A549 (cell line): Measurements from ENCODE around the gene VOPP1. TPM values are rescaled to one million over a fixed set of nuclear protein-coding genes. Genes with fewer than 3 reads are reported as not detected.

Experiments used
- ATAC-seq, 2 experiments: fragments of 200-7000 bp in 1 of 2; fragments of >200 bp in 1 of 2; cut with Nextera tagmentation in 1 of 2; cut with Tn5 transposase in 1 of 2; 3 replicates each; pipeline versions ENCODE4 v1.8.0 to v1.9.1; 2018 to 2020; ENCODE audit warnings: mild to moderate bottlenecking in 1 of 2, moderate library complexity in 1 of 2
- CTCF ChIA-PET: fragments of 300-600 bp; sonication (Branson Sonifier 250); formaldehyde crosslinking; extraction: SDS; loops from one replicate; lab custom pipeline; 2021; ENCODE audit warnings: antibody characterized with exemption, inconsistent platforms; lab: Yijun Ruan, JAX
- POLR2A ChIA-PET: fragments of 350-600 bp; formaldehyde crosslinking; extraction: SDS; loops from one replicate; lab custom pipeline; 2021; ENCODE audit warnings: antibody characterized with exemption, inconsistent platforms; lab: Yijun Ruan, JAX
- DNase-seq, 2 experiments: peaks; one replicate each; pipeline versions ENCODE4 v3.0.0 to v3.0.0-alpha.2; 2011 to 2016; ENCODE audit warnings: low read depth in 1 of 2, low spot score in 1 of 2
- FAIRE-seq: peaks from 2 replicates; lab custom pipeline; 2011; peaks lifted over from hg19 to GRCh38; lab: Jason Lieb, UNC
- H3K27ac ChIP-seq, 2 experiments: fragments of >200 bp; sonication (Bioruptor Twin); formaldehyde crosslinking; 3 replicates each; pipeline ENCODE4 v1.5.1; 2016 to 2017
- H3K4me1 ChIP-seq: fragments of >200 bp; sonication (Bioruptor Twin); formaldehyde crosslinking; 3 replicates; pipeline ENCODE4 v1.6.1; 2016
- H3K4me2 ChIP-seq: fragments of >200 bp; sonication (Bioruptor Twin); formaldehyde crosslinking; 3 replicates; pipeline ENCODE4 v1.6.1; 2016
- H3K4me3 ChIP-seq: fragments of >200 bp; sonication (Bioruptor Twin); formaldehyde crosslinking; 3 replicates; pipeline ENCODE4 v1.5.1; 2016
- H3K9me3 ChIP-seq: fragments of >200 bp; sonication (Bioruptor Twin); formaldehyde crosslinking; 3 replicates; pipeline ENCODE4 v1.6.1; 2016
- BHLHE40 ChIP-seq: IDR thresholded peaks from 2 replicates; pipeline ENCODE4 v1.6.1; 2012; ENCODE audit warnings: low read depth, low read length, inconsistent platforms
- CBX2 ChIP-seq: fragments of 200-600 bp; sonication (generic); IDR thresholded peaks from 2 replicates; pipeline ENCODE4 v1.6.1; 2016; ENCODE audit warnings: low read depth, mild to moderate bottlenecking, borderline replicate concordance
- CBX8 ChIP-seq: fragments of 200-600 bp; sonication (generic); IDR thresholded peaks from 2 replicates; pipeline ENCODE4 v1.6.1; 2016
- CHD2 ChIP-seq: fragments of 150-350 bp; IDR thresholded peaks from 2 replicates; pipeline ENCODE4 v1.6.1; 2014; ENCODE audit warnings: low read length; ENCODE audit not compliant: partially characterized antibody
- CHD4 ChIP-seq: fragments of 200-600 bp; sonication (generic); IDR thresholded peaks from 2 replicates; pipeline ENCODE4 v1.6.1; 2016; ENCODE audit warnings: antibody characterized with exemption, mild to moderate bottlenecking, borderline replicate concordance
- EP300 ChIP-seq, 2 experiments: fragments of >200 bp; sonication (Bioruptor Twin); formaldehyde crosslinking; IDR thresholded peaks; 2 replicates in 1 of 2; 3 replicates in 1 of 2; pipeline ENCODE4 v1.6.1; 2016 to 2017
- ESRRA ChIP-seq: fragments of 150-350 bp; IDR thresholded peaks from 2 replicates; pipeline ENCODE4 v1.6.1; 2014; ENCODE audit warnings: mild to moderate bottlenecking, low read length, borderline replicate concordance
- FOSB ChIP-seq: fragments of 250-450 bp; sonication (Bioruptor Pico); IDR thresholded peaks from 2 replicates; pipeline ENCODE4 v1.5.0; 2020; ENCODE audit warnings: mild to moderate bottlenecking, moderate library complexity
- GATA3 ChIP-seq: IDR thresholded peaks from 2 replicates; pipeline ENCODE4 v1.6.1; 2012; ENCODE audit warnings: borderline replicate concordance
- HDAC2 ChIP-seq: fragments of 200-600 bp; sonication (generic); IDR thresholded peaks from 2 replicates; pipeline ENCODE4 v1.6.1; 2016
- HES2 ChIP-seq: fragments of >200 bp; sonication (Bioruptor Twin); formaldehyde crosslinking; IDR thresholded peaks from 2 replicates; pipeline ENCODE4 v1.6.1; 2016
- HOXA7 ChIP-seq: fragments of 250-450 bp; sonication (Bioruptor Pico); IDR thresholded peaks from 2 replicates; pipeline ENCODE4 v1.5.0; 2020; ENCODE audit warnings: mild to moderate bottlenecking, moderate library complexity
- HOXB13 ChIP-seq: fragments of 250-450 bp; sonication (Bioruptor Pico); IDR thresholded peaks from 2 replicates; pipeline ENCODE4 v1.5.0; 2020; ENCODE audit warnings: low read depth, mild to moderate bottlenecking, moderate library complexity
- HOXB5 ChIP-seq: fragments of 250-450 bp; sonication (Bioruptor Pico); IDR thresholded peaks from 2 replicates; pipeline ENCODE4 v1.5.0; 2020; ENCODE audit warnings: mild to moderate bottlenecking, moderate library complexity
- JUN ChIP-seq, 2 experiments: fragments of >200 bp; sonication (Bioruptor Twin); formaldehyde crosslinking; IDR thresholded peaks; 2 replicates in 1 of 2; 3 replicates in 1 of 2; pipeline ENCODE4 v1.6.1; 2016 to 2017
- KDM5A ChIP-seq: fragments of 200-600 bp; sonication (generic); IDR thresholded peaks from 2 replicates; pipeline ENCODE4 v1.6.1; 2016; ENCODE audit warnings: antibody characterized with exemption, mild to moderate bottlenecking
- MYC ChIP-seq: IDR thresholded peaks from 2 replicates; pipeline ENCODE4 v1.6.1; 2012; ENCODE audit warnings: mild to moderate bottlenecking, inconsistent platforms, low read length, improper control_type of control experiment, borderline replicate concordance
- NR3C1 ChIP-seq: fragments of >200 bp; sonication (Bioruptor Twin); formaldehyde crosslinking; IDR thresholded peaks from 3 replicates; pipeline ENCODE4 v1.6.1; 2017
- PHF8 ChIP-seq: fragments of 200-600 bp; sonication (generic); IDR thresholded peaks from 2 replicates; pipeline ENCODE4 v1.6.1; 2016; ENCODE audit warnings: low read depth, mild to moderate bottlenecking, antibody characterized with exemption, moderate library complexity, borderline replicate concordance
- RAD21 ChIP-seq, 2 experiments: fragments of >200 bp in 1 of 2; sonication (Bioruptor Twin) in 1 of 2; formaldehyde crosslinking in 1 of 2; IDR thresholded peaks in 1 of 2; conservative IDR thresholded peaks in 1 of 2; 2 replicates in 1 of 2; 3 replicates in 1 of 2; pipeline ENCODE4 v1.6.1; 2012 to 2018; ENCODE audit warnings: inconsistent platforms in 1 of 2
- RARB ChIP-seq: fragments of 250-450 bp; sonication (Bioruptor Pico); IDR thresholded peaks from 2 replicates; pipeline ENCODE4 v1.8.0; 2021; ENCODE audit warnings: mild to moderate bottlenecking, moderate library complexity
- RCOR1 ChIP-seq: fragments of 150-350 bp; IDR thresholded peaks from 2 replicates; pipeline ENCODE4 v1.6.1; 2014; ENCODE audit warnings: antibody characterized with exemption, low read length, low read depth
- RFX5 ChIP-seq: fragments of 450-650 bp; IDR thresholded peaks from 2 replicates; pipeline ENCODE4 v1.7.1; 2014; ENCODE audit warnings: antibody characterized with exemption, mild to moderate bottlenecking, moderate library complexity
- ZC3H11A ChIP-seq: fragments of 450-650 bp; IDR thresholded peaks from 2 replicates; pipeline ENCODE4 v1.6.1; 2014; ENCODE audit warnings: antibody characterized with exemption, mild to moderate bottlenecking
- ZFP36 ChIP-seq: fragments of 450-650 bp; IDR thresholded peaks from 2 replicates; pipeline ENCODE4 v1.6.1; 2014; ENCODE audit warnings: borderline replicate concordance; ENCODE audit not compliant: partially characterized antibody
- WGBS: methylation state at CpG from one replicate; pipeline ENCODE4 v1.1.6; 2017; ENCODE audit errors: missing lambda C conversion rate; 5-methylcytosine and 5-hydroxymethylcytosine counted together
- polyA plus RNA-seq, 4 experiments: library from polyadenylated mRNA; depleted of rRNA in 3 of 4; stranded (reverse); fragments of >200 nt; fragmentation: RNase III in 1 of 4; extraction: RNeasy Plus Mini Kit Qiagen cat#74134 plus additional on column Dnase treatment in 1 of 4; gene quantifications; 2 replicates in 3 of 4; 3 replicates in 1 of 4; pipeline ENCODE4 v1.2.3, GENCODE V29; 2011 to 2017
- TF ChIP-seq, protein P1 (sequence below): fragments of 150-350 bp; IDR thresholded peaks from 2 replicates; pipeline ENCODE4 v1.6.1; 2014; ENCODE audit warnings: low read depth, mild to moderate bottlenecking, low read length
- TF ChIP-seq, protein P2 (sequence below): fragments of 250-450 bp; sonication (Bioruptor Pico); IDR thresholded peaks from 2 replicates; pipeline ENCODE4 v1.5.0; 2021; ENCODE audit warnings: mild to moderate bottlenecking, moderate library complexity, borderline replicate concordance
- TF ChIP-seq, protein P3 (sequence below): fragments of >200 bp; sonication (Bioruptor Twin); formaldehyde crosslinking; IDR thresholded peaks from 3 replicates; pipeline ENCODE4 v1.5.1; 2016

The VOPP1 gene
- polyA plus RNA-seq, 2 of the 4 experiments (the other 2 are of a cell fraction), result 68.1 to 73.4 TPM

GRCh38 chr7:55523366-55523765, 48.9 kb downstream of the VOPP1 start:
- no peak for FAIRE-seq
- Histone ChIP-seq H3K4me2 (no peak overlapping the region), H3K4me3 (no peak overlapping the region), H3K27ac (no peak overlapping the region), H3K4me1 (no peaks in the 10 kb centered on the region), H3K9me3 (no peaks in the 10 kb centered on the region)
- 95% methylated on average over 2 of the region's 2 CpGs for WGBS
- no peak for DNase-seq
- POLR2A ChIA-PET, result no interaction called here
- no peak for ATAC-seq
- TF ChIP-seq MYC (no peak), FOSB (CRISPR knock-in tag) (no peak), HOXA7 (CRISPR knock-in tag) (no peak), PHF8 (no peak), NR3C1 (no peak), ZFP36 (no peak), CBX2 (no peak), RARB (CRISPR knock-in tag) (no peak), EP300 (IDR thresholded peaks at IDR 0.05) (no peak), ESRRA (no peak), RAD21 (conservative IDR thresholded peaks at IDR 0.05 in 1 of 2, IDR thresholded peaks at IDR 0.05 in 1 of 2) (no peak), HOXB13 (CRISPR knock-in tag) (no peak), JUN (IDR thresholded peaks at IDR 0.05) (no peak), CHD4 (no peak), GATA3 (no peak), HES2 (no peak), CBX8 (no peak)
- TF ChIP-seq, protein P1, sequence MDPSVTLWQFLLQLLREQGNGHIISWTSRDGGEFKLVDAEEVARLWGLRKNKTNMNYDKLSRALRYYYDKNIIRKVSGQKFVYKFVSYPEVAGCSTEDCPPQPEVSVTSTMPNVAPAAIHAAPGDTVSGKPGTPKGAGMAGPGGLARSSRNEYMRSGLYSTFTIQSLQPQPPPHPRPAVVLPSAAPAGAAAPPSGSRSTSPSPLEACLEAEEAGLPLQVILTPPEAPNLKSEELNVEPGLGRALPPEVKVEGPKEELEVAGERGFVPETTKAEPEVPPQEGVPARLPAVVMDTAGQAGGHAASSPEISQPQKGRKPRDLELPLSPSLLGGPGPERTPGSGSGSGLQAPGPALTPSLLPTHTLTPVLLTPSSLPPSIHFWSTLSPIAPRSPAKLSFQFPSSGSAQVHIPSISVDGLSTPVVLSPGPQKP, result no peak
- CTCF ChIA-PET, result interaction anchor here (0.9 to 1.1 kb wide), 2 partner anchors 9 to 10 kb away, joined by 4 to 5 read pairs; no protein-coding TSS in a partner anchor

DNA sequence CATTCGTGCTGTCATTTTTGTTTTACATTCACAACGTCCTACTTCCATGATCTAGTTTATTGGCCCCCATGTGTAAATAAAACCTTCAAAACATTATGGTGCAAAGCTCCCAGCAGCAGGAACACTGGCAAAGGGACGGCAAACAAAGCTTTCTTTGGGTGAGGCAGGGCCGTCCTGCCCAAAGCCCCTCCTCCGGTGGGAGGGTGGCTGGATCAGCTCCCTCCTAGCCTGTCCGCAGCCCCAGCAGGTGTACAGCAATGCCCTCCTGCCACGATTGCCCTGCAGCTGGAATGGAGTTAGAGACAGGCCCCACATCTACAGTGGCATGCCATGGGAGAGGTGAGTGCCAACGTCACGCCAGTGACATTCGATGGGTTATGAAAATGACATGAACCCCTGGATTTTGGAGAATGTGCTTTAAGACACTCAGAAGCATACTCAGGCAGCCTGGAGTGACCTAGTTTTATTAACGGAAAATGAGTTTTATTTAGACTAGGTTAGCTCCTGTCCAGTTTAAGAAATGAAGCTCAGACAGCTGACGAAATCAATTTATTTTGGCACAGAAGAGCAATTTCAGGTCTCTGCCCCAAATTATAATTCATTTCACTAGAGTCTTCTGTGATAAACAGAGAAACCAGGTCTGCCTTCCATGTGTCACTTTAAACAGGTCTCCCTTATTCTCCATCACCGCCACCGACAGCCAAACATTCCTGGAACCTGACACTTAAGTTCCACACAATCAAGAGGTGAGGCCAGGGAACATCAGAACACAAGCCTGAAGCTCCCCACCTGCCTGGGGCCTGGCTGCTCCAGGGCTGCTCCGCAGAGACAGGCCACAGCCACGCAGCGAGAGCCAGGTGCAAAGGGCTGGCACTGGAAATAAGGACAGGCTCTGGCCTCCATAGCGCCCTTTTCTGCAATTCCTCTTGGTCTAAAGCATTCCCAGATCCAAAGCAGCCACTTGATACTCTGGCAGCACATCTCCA, 50.1 kb downstream of the VOPP1 start:
- no peak overlapping the region for H3K27ac ChIP-seq
- TF ChIP-seq HOXA7 (CRISPR knock-in tag) (no peak), RAD21 (conservative IDR thresholded peaks at IDR 0.05 in 1 of 2, IDR thresholded peaks at IDR 0.05 in 1 of 2) (no peak)
- FAIRE-seq, result no peak

DNA sequence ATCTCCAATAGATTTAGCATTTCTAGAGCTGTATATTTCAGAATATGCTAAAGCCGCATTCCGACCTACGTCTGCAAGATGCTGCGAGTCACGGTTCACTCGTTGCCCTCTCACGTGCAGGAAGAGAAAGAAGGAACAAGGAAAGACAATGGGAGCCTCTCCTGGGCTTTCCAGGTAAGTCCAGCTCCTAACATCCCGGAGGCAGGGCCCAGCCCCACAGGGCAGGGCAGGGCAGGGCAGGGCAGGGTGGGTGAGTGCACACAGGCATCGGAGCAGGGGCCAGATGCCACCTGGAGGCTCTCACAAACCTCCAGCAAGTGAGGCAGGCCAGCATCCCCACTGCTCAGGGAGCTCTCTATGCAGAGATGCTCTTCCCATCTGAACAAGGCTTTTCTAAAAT, 50.8 kb downstream of the VOPP1 start:
- DNase-seq (no peak), FAIRE-seq (no peak), ATAC-seq (no peak; a peak in 1 of 6 replicates)
- Histone ChIP-seq H3K4me2 (no peak overlapping the region), H3K27ac (no peak overlapping the region), H3K9me3 (no peaks in the 10 kb centered on the region), H3K4me1 (no peaks in the 10 kb centered on the region), H3K4me3 (no peak overlapping the region)
- ChIA-PET CTCF (interaction anchor here (0.9 to 2.2 kb wide), 3 partner anchors 9 to 17 kb away, joined by 4 to 7 read pairs (median 4); no protein-coding TSS in a partner anchor), POLR2A (no interaction called here)
- WGBS, result 84% methylated on average over 8 of the region's 9 CpGs
- TF ChIP-seq KDM5A (no peak), FOSB (CRISPR knock-in tag) (no peak), RCOR1 (no peak), BHLHE40 (no peak), ZC3H11A (no peak), HDAC2 (no peak), RFX5 (no peak), RAD21 (conservative IDR thresholded peaks at IDR 0.05 in 1 of 2, IDR thresholded peaks at IDR 0.05 in 1 of 2) (no peak), ESRRA (no peak), HOXB5 (no peak), CHD2 (no peak), HOXA7 (CRISPR knock-in tag) (no peak), MYC (no peak), PHF8 (no peak)
- TF ChIP-seq, protein P2, sequence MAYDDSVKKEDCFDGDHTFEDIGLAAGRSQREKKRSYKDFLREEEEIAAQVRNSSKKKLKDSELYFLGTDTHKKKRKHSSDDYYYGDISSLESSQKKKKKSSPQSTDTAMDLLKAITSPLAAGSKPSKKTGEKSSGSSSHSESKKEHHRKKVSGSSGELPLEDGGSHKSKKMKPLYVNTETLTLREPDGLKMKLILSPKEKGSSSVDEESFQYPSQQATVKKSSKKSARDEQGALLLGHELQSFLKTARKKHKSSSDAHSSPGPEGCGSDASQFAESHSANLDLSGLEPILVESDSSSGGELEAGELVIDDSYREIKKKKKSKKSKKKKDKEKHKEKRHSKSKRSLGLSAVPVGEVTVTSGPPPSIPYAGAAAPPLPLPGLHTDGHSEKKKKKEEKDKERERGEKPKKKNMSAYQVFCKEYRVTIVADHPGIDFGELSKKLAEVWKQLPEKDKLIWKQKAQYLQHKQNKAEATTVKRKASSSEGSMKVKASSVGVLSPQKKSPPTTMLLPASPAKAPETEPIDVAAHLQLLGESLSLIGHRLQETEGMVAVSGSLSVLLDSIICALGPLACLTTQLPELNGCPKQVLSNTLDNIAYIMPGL (CRISPR knock-in tag), result no peak
- TF ChIP-seq, protein P3, sequence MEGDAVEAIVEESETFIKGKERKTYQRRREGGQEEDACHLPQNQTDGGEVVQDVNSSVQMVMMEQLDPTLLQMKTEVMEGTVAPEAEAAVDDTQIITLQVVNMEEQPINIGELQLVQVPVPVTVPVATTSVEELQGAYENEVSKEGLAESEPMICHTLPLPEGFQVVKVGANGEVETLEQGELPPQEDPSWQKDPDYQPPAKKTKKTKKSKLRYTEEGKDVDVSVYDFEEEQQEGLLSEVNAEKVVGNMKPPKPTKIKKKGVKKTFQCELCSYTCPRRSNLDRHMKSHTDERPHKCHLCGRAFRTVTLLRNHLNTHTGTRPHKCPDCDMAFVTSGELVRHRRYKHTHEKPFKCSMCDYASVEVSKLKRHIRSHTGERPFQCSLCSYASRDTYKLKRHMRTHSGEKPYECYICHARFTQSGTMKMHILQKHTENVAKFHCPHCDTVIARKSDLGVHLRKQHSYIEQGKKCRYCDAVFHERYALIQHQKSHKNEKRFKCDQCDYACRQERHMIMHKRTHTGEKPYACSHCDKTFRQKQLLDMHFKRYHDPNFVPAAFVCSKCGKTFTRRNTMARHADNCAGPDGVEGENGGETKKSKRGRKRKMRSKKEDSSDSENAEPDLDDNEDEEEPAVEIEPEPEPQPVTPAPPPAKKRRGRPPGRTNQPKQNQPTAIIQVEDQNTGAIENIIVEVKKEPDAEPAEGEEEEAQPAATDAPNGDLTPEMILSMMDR, result no peak

More for the DNA sequence above, 50.1 kb downstream of the VOPP1 start:
- ChIA-PET POLR2A (no interaction called here), CTCF (interaction anchor here (0.7 to 2.2 kb wide), 3 partner anchors 8 to 20 kb away, joined by 3 to 7 read pairs (median 4); no protein-coding TSS in a partner anchor)
- no peaks in the 10 kb centered on the region for H3K9me3 ChIP-seq
- DNase-seq (no peak), ATAC-seq (no peak)
- H3K4me1 ChIP-seq, result no peaks in the 10 kb centered on the region
- no peak overlapping the region for H3K4me3 ChIP-seq
- H3K4me2 ChIP-seq, result no peak overlapping the region
- 87% methylated on average over 18 of the region's 18 CpGs for WGBS
